NCI-H524 (cell line): ENCODE results near the gene MCTP1.

Source experiments
- DNase-seq, 2 experiments: peaks; one replicate each; lab custom pipeline; 2025; lab: John Stamatoyannopoulos, UW

Gene MCTP1

GRCh38 chr5:94700592-94700991 lies 584.3 kb downstream of the MCTP1 start:
- no peak for DNase-seq

- no peak for DNase-seq
Measured at GRCh38 chr5:94699562-94699961, 585.3 kb downstream of the MCTP1 start.

GRCh38 chr5:94698197-94698596 lies 586.7 kb downstream of the MCTP1 start:
- DNase-seq, result no peak

- DNase-seq, result no peak
Measured at GRCh38 chr5:94694671-94695070, 590.2 kb downstream of the MCTP1 start.

GRCh38 chr5:94693845-94694370 lies 591.0 kb downstream of the MCTP1 start:
- no peak for DNase-seq

GRCh38 chr5:94693043-94693822 lies 591.7 kb downstream of the MCTP1 start:
- DNase-seq, result peak in 1 of 2 experiments; percentile 54

GRCh38 chr5:94692581-94692980 lies 592.3 kb downstream of the MCTP1 start:
- no peak for DNase-seq

GRCh38 chr5:94691949-94692348 lies 592.9 kb downstream of the MCTP1 start:
- no peak for DNase-seq

- DNase-seq, result peak in 1 of 2 experiments; percentile 30
Measured at GRCh38 chr5:94691291-94691690, 593.6 kb downstream of the MCTP1 start.

- DNase-seq, result peak; percentile 61 to 86
Measured at GRCh38 chr5:94690778-94691177, 594.1 kb downstream of the MCTP1 start.

- no peak for DNase-seq
Measured at GRCh38 chr5:94689908-94690307, 595.0 kb downstream of the MCTP1 start.

- no peak for DNase-seq
Measured at GRCh38 chr5:94682814-94683520, 601.9 kb downstream of the MCTP1 start.

- DNase-seq, result no peak
Measured at GRCh38 chr5:94675965-94676618, 608.8 kb downstream of the MCTP1 start.

GRCh38 chr5:94674490-94675382 lies 610.2 kb downstream of the MCTP1 start:
- DNase-seq, result no peak

- no peak for DNase-seq
Measured at GRCh38 chr5:94672746-94673145, 612.1 kb downstream of the MCTP1 start.

- DNase-seq, result no peak
Measured at GRCh38 chr5:94670726-94671125, 614.2 kb downstream of the MCTP1 start.

- no peak for DNase-seq
Measured at GRCh38 chr5:94667937-94668336, 617.0 kb downstream of the MCTP1 start.

- DNase-seq, result no peak
Measured at GRCh38 chr5:94661086-94661485, 623.8 kb downstream of the MCTP1 start.

- DNase-seq, result no peak
Measured at GRCh38 chr5:94660506-94660905, 624.4 kb downstream of the MCTP1 start.

GRCh38 chr5:94658272-94658671 lies 626.6 kb downstream of the MCTP1 start:
- DNase-seq, result no peak
